ENCODE results near the gene FAM20A.

- no peak for TF ChIP-seq EZH2 (IDR thresholded peaks at IDR 0.05; ENCODE audit: low read depth)
- no peak for TF ChIP-seq CTCF (conservative IDR thresholded peaks at IDR 0.05)
These were observed 28.9 kb downstream of the FAM20A start for GRCh38 chr17:68572138-68572842.

All from PC-9 (cell line).